ENCODE data around the gene MCM5. TPM values are rescaled to one million over a fixed set of nuclear protein-coding genes. Genes with fewer than 3 reads are reported as not detected.

Gene MCM5
- total RNA-seq (26.2 and 83.5 TPM in 2 replicates), polyA plus RNA-seq (31.7 and 82.1 TPM in 2 replicates)

DNA sequence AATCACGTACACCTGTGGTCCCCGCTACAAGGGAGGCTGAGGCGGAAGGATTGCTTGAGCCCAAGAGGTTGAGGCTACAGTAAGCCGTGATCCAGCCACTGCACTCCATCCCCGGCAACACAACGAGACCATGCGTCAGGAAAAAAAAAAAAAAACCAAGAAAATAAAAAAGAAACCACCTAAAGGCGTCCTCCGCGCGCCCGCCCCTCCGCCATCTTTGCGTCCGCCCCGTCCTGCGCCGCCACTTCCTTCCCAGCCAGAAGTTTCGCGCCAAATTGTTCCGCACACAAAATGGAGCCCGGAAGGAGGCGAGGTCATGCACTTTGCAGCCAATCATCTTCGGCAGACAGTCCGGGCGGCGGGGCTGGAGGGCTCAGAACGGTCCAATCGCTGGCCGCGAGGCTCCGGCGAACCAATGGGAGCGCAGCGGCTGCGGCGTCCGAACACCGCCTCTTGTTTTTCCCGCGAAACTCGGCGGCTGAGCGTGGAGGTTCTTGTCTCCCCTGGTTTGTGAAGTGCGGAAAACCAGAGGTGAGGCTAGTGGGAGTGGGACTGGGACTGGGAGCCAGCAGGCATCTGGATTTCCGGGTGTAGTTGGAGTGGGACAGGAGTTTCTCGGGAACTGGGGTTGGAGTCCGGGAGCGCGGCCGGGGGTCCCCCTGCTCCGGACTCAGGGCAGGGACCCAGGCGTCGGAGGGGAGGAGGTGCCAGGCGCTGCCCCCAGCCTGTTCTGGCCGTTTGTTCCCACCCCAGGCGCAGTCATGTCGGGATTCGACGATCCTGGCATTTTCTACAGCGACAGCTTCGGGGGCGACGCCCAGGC lies at the start of gene MCM5:
MCM5 (plus strand) TSS at position 463 of the 823 bp plus-strand sequence; CDS start at position 762, 299 bp downstream.
- H3K9me3 ChIP-seq (ENCODE audit: low read depth) = no peaks in the 10 kb centered on the region

DNA sequence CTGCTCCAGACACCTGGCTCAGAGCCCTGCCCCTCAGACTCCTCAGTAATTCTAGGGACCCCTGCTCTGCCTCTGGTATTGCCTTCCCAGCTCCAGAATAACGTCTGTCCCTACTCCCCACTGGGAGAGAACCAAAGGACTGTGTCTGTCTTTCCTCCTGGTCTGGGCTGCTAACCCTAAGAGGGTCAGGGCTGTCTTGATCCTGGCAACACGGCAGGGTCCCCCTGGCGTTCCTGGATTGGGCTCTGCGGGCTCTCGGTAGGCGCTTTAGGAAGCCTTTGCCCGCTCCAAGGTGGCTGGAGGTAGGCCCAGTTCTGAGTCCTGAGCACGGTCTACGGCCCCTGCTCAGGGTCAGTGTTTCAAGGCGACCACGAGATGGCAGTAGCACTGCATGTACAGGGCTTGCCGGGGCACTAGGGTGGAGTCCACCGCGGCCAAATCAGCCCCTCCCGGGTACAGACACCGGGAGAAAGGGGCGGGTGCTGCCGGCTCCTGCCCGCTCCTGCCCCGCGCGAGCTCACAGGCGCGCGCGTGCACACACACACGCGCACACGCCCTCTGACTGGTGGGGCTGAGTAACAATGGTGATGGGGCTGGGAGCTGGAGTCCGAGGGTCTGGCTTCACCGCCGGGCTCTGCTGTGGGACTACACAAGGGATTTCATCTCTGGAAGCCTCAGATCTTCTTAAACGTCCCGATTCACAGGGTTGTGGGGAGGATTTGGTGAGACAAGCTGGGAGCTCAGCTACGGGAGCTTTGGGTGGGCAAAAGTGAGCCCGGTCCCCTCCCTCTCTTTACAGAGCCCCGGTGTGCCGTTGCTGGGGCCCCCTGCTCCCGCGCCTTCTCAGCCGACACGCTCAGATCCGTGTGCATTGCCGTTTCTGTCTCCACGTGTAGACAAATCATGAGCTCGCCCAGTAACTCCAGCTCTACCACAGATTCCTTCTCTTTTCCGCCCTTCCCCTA lies 49.1 kb upstream of the MCM5 start:
- peak overlapping the region; percentile 57 for H3K27ac ChIP-seq
- H3K27me3 ChIP-seq = no peaks in the 10 kb centered on the region
- peak; percentile 90 to 96 for DNase-seq (ENCODE audit: low read depth in 1 of 2, low spot score in 1 of 2)
- peak overlapping the region; percentile 39 for H3K4me3 ChIP-seq
- peaks cover 10% of the 10 kb centered on the region for H3K4me1 ChIP-seq (ENCODE audit: low read depth)
- H3K36me3 ChIP-seq = peaks cover under 1% of the 10 kb centered on the region
- peak; percentile 54 for TF ChIP-seq CTCF (IDR thresholded peaks at IDR 0.05; ENCODE audit: low read depth, low read length)
- H3K9me3 ChIP-seq (ENCODE audit: low read depth) = no peaks in the 10 kb centered on the region

More for the DNA sequence above, at the start of gene MCM5:
- no peak for TF ChIP-seq CTCF (IDR thresholded peaks at IDR 0.05; ENCODE audit: low read depth, low read length)
- peak within 1 kb of the TSS; percentile 81 for H3K4me3 ChIP-seq
- no peak within 1 kb of the TSS for H3K27ac ChIP-seq
- no peaks in the 10 kb centered on the region for H3K27me3 ChIP-seq
- H3K4me1 ChIP-seq (ENCODE audit: low read depth) = peaks cover 3% of the 10 kb centered on the region
- H3K36me3 ChIP-seq = no peaks in the 10 kb centered on the region
- DNase-seq (ENCODE audit: low read depth in 1 of 2, low spot score in 1 of 2) = peak; percentile 97 to 98

GRCh38 chr22:35352214-35353111 lies 47.5 kb upstream of the MCM5 start:
- Histone ChIP-seq H3K27ac (peak overlapping the region; percentile 19), H3K36me3 (no peaks in the 10 kb centered on the region), H3K4me3 (no peak overlapping the region), H3K4me1 (ENCODE audit: low read depth) (peaks cover 10% of the 10 kb centered on the region), H3K9me3 (ENCODE audit: low read depth) (no peaks in the 10 kb centered on the region), H3K27me3 (no peaks in the 10 kb centered on the region)
- peak; percentile 19 for TF ChIP-seq CTCF (IDR thresholded peaks at IDR 0.05; ENCODE audit: low read depth, low read length)
- DNase-seq (ENCODE audit: low read depth in 1 of 2, low spot score in 1 of 2) = peak in 1 of 2 donors; percentile 57

- no peak overlapping the region for H3K27ac ChIP-seq
- no peaks in the 10 kb centered on the region for H3K36me3 ChIP-seq
- TF ChIP-seq CTCF (IDR thresholded peaks at IDR 0.05; ENCODE audit: low read depth, low read length) = no peak
- H3K4me3 ChIP-seq = no peak overlapping the region
- no peak for DNase-seq (ENCODE audit: low read depth in 1 of 2, low spot score in 1 of 2)
- no peaks in the 10 kb centered on the region for H3K9me3 ChIP-seq (ENCODE audit: low read depth)
- no peaks in the 10 kb centered on the region for H3K27me3 ChIP-seq
- H3K4me1 ChIP-seq (ENCODE audit: low read depth) = peaks cover 10% of the 10 kb centered on the region
Observed at GRCh38 chr22:35353318-35353717, 46.6 kb upstream of the MCM5 start.

GRCh38 chr22:35354068-35354467 lies 45.9 kb upstream of the MCM5 start:
- no peak for DNase-seq (ENCODE audit: low read depth in 1 of 2, low spot score in 1 of 2)
- Histone ChIP-seq H3K4me3 (no peak overlapping the region), H3K27ac (no peak overlapping the region), H3K4me1 (ENCODE audit: low read depth) (peaks cover 10% of the 10 kb centered on the region), H3K9me3 (ENCODE audit: low read depth) (no peaks in the 10 kb centered on the region), H3K36me3 (no peaks in the 10 kb centered on the region), H3K27me3 (no peaks in the 10 kb centered on the region)
- no peak for TF ChIP-seq CTCF (IDR thresholded peaks at IDR 0.05; ENCODE audit: low read depth, low read length)
